ENCODE results near the gene UPK1B.

DNA sequence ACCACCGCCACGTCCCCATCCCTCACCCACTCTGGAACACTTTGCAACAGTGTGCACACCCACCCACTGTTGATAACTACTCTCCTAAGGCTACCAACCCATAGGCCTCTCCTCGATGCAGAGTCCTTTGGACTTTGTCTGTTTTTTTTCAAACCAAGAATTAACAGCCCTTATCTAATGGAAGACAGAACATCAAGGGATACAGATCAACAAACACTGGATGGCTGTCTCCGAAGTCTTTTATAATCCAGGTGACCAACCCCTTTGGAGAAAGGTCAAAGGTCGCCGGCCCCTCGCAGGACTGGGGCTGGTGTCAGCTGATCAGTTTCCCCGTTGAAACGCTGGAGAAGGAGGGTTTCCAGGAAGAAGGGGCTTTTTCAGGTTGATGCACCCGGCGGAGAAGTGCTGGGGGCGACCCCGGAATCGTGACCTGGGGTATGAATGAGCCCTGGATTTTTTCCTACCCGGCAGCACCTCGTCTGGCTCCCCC is 66.7 kb downstream of the UPK1B start:
- TF ChIP-seq, protein P1, sequence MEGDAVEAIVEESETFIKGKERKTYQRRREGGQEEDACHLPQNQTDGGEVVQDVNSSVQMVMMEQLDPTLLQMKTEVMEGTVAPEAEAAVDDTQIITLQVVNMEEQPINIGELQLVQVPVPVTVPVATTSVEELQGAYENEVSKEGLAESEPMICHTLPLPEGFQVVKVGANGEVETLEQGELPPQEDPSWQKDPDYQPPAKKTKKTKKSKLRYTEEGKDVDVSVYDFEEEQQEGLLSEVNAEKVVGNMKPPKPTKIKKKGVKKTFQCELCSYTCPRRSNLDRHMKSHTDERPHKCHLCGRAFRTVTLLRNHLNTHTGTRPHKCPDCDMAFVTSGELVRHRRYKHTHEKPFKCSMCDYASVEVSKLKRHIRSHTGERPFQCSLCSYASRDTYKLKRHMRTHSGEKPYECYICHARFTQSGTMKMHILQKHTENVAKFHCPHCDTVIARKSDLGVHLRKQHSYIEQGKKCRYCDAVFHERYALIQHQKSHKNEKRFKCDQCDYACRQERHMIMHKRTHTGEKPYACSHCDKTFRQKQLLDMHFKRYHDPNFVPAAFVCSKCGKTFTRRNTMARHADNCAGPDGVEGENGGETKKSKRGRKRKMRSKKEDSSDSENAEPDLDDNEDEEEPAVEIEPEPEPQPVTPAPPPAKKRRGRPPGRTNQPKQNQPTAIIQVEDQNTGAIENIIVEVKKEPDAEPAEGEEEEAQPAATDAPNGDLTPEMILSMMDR (IDR thresholded peaks at IDR 0.05): no peak
- TF ChIP-seq NFYB (CRISPR knock-in tag; conservative IDR thresholded peaks at IDR 0.05; ENCODE audit: low read depth) (no peak), EMX1 (CRISPR knock-in tag; IDR thresholded peaks at IDR 0.05) (no peak)
- TF ChIP-seq, protein P2, sequence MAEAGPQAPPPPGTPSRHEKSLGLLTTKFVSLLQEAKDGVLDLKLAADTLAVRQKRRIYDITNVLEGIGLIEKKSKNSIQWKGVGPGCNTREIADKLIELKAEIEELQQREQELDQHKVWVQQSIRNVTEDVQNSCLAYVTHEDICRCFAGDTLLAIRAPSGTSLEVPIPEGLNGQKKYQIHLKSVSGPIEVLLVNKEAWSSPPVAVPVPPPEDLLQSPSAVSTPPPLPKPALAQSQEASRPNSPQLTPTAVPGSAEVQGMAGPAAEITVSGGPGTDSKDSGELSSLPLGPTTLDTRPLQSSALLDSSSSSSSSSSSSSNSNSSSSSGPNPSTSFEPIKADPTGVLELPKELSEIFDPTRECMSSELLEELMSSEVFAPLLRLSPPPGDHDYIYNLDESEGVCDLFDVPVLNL (CRISPR knock-in tag; IDR thresholded peaks at IDR 0.05; ENCODE audit: borderline replicate concordance, low read depth): no peak
- TF ChIP-seq, protein P3, sequence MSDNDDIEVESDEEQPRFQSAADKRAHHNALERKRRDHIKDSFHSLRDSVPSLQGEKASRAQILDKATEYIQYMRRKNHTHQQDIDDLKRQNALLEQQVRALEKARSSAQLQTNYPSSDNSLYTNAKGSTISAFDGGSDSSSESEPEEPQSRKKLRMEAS (CRISPR knock-in tag; IDR thresholded peaks at IDR 0.05): no peak
- TF ChIP-seq, protein P4, sequence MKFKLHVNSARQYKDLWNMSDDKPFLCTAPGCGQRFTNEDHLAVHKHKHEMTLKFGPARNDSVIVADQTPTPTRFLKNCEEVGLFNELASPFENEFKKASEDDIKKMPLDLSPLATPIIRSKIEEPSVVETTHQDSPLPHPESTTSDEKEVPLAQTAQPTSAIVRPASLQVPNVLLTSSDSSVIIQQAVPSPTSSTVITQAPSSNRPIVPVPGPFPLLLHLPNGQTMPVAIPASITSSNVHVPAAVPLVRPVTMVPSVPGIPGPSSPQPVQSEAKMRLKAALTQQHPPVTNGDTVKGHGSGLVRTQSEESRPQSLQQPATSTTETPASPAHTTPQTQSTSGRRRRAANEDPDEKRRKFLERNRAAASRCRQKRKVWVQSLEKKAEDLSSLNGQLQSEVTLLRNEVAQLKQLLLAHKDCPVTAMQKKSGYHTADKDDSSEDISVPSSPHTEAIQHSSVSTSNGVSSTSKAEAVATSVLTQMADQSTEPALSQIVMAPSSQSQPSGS (CRISPR knock-in tag; IDR thresholded peaks at IDR 0.05; ENCODE audit: borderline replicate concordance, low read depth): no peak

All from WTC11 (cell line).